ENCODE data around the gene DUSP9.
"Not testable (repeated sequence)": the region's sequence is repeated elsewhere in the genome, so short reads cannot be mapped to it uniquely, and the experiment has no call there.

Gene DUSP9, protein sequence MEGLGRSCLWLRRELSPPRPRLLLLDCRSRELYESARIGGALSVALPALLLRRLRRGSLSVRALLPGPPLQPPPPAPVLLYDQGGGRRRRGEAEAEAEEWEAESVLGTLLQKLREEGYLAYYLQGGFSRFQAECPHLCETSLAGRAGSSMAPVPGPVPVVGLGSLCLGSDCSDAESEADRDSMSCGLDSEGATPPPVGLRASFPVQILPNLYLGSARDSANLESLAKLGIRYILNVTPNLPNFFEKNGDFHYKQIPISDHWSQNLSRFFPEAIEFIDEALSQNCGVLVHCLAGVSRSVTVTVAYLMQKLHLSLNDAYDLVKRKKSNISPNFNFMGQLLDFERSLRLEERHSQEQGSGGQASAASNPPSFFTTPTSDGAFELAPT

GRCh38 chrX:153646620-153647373, at the start of gene DUSP9:
Gene DUSP9 (plus strand): TSS chrX:153647203. CDS start chrX:153647954, 751 bp downstream.
- Histone ChIP-seq H3K36me3 (ENCODE audit: insufficient read depth, low read length) (no peaks in the 10 kb centered on the region), H3K27me3 (ENCODE audit: control insufficient read depth in 1 of 2, insufficient read depth in 2 of 2, low read length in 2 of 2) (peaks cover 27 to 85% of the 10 kb centered on the region in 2 donors), H3K9ac (ENCODE audit: low read length) (no peak within 1 kb of the TSS), H3K4me3 (ENCODE audit: low read depth in 1 of 2, low read length in 2 of 2) (peak within 1 kb of the TSS in 1 of 2 donors; percentile 7), H3K9me3 (ENCODE audit: low read length) (no peaks in the 10 kb centered on the region), H3K4me1 (ENCODE audit: insufficient read depth, low read length) (no peaks in the 10 kb centered on the region), H3K27ac (ENCODE audit: low read depth, low read length) (no peak within 1 kb of the TSS)

GRCh38 chrX:153598541-153599191, 48.3 kb upstream of the DUSP9 start, which contains the start of gene CCNQ:
Gene CCNQ (minus strand): TSS chrX:153599139. CDS start chrX:153599073, 66 bp downstream.
- H3K9ac ChIP-seq (ENCODE audit: low read length): peak within 1 kb of the TSS; percentile 46
- peaks cover 9% of the 10 kb centered on the region for H3K36me3 ChIP-seq (ENCODE audit: insufficient read depth, low read length)
- H3K4me1 ChIP-seq (ENCODE audit: insufficient read depth, low read length): peaks cover 17% of the 10 kb centered on the region
- no peaks in the 10 kb centered on the region for H3K9me3 ChIP-seq (ENCODE audit: low read length)
- H3K27me3 ChIP-seq (ENCODE audit: control insufficient read depth in 1 of 2, insufficient read depth in 2 of 2, low read length in 2 of 2): peaks cover 0 to 13% of the 10 kb centered on the region in 2 donors
- peak within 1 kb of the TSS; percentile 30 for H3K27ac ChIP-seq (ENCODE audit: low read depth, low read length)
- H3K4me3 ChIP-seq (ENCODE audit: low read depth in 1 of 2, low read length in 2 of 2): peak within 1 kb of the TSS; percentile 54 to 60

DNA sequence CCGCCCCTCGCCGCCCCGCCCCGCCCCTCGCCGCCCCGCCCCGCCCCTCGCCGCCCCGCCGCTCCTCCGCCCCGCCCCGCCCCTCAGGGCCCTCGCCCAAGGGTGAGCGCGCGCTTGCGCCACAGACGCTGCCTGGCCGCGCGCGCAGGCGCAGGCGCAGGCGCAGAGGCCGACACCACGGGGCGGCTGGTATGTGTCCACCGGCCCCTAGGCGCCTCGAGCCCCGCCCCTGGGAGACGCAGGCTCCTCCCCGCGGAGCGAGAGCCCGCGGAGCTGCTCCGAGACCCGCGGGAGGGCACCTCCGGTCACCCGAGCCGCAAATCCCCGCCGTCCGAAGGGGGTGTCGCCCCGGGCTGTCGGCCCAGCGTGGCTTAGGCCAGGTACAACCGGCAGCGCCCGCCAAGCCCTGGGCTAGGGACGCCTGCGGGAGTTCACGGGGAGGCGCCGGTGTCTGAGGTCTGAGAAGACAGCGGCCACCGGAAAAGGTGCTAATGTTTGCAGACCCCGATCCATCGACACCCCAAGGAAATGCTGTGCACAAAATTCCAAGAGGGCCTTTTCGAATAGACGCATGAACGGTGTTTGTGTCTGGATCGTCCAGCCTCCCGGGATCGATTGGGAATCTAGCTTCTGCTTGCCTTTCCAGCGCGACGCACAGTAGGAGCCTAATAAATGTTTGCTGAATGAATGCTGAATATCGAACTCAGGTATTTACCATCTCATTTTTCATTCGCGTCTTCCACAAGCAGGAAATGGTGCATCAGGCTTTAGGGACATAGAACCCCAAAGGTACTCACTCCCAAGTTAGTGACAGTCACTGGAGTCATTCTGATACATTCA, 47.6 kb upstream of the DUSP9 start:
- peaks cover 17% of the 10 kb centered on the region for H3K4me1 ChIP-seq (ENCODE audit: insufficient read depth, low read length)
- peak overlapping the region; percentile 29 to 57 for H3K4me3 ChIP-seq (ENCODE audit: low read depth in 1 of 2, low read length in 2 of 2)
- no peak overlapping the region for H3K27ac ChIP-seq (ENCODE audit: low read depth, low read length)
- H3K27me3 ChIP-seq (ENCODE audit: control insufficient read depth in 1 of 2, insufficient read depth in 2 of 2, low read length in 2 of 2): peaks cover 0 to 13% of the 10 kb centered on the region in 2 donors
- H3K9me3 ChIP-seq (ENCODE audit: low read length): no peaks in the 10 kb centered on the region
- H3K9ac ChIP-seq (ENCODE audit: low read length): peak overlapping the region; percentile 46
- peaks cover 2% of the 10 kb centered on the region for H3K36me3 ChIP-seq (ENCODE audit: insufficient read depth, low read length)

- H3K27ac ChIP-seq (ENCODE audit: low read depth, low read length): no peak overlapping the region
- peak overlapping the region; percentile 46 for H3K9ac ChIP-seq (ENCODE audit: low read length)
- H3K4me1 ChIP-seq (ENCODE audit: insufficient read depth, low read length): peaks cover 17% of the 10 kb centered on the region
- H3K4me3 ChIP-seq (ENCODE audit: low read depth in 1 of 2, low read length in 2 of 2): peak overlapping the region; percentile 29 to 57
- no peaks in the 10 kb centered on the region for H3K9me3 ChIP-seq (ENCODE audit: low read length)
- peaks cover 0 to 13% of the 10 kb centered on the region in 2 donors for H3K27me3 ChIP-seq (ENCODE audit: control insufficient read depth in 1 of 2, insufficient read depth in 2 of 2, low read length in 2 of 2)
- H3K36me3 ChIP-seq (ENCODE audit: insufficient read depth, low read length): no peaks in the 10 kb centered on the region
These were observed 47.0 kb upstream of the DUSP9 start for GRCh38 chrX:153600032-153600373.

DNA sequence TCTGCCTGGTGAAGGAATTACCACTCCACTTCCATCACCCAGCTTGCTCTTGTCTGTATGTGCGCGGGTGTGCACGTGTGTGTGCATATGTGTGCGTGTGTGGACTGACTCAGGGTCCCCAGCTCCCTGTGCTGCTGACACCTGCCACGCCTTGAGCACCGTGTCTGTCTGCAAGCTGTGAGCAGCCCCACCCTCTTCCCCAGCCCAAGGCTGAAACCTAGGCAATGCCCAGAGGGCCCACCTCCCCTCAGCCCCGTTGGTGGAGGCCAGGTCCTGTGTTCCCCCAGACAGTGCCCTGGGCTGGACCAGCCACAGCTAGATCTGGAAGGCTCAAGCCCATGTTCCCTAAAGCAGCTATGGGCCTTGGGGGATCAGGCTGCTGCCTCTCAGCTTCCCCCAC, 46.1 kb upstream of the DUSP9 start:
- Histone ChIP-seq H3K9me3 (ENCODE audit: low read length) (no peaks in the 10 kb centered on the region), H3K4me1 (ENCODE audit: insufficient read depth, low read length) (peaks cover 17% of the 10 kb centered on the region), H3K27ac (ENCODE audit: low read depth, low read length) (no peak overlapping the region), H3K36me3 (ENCODE audit: insufficient read depth, low read length) (no peaks in the 10 kb centered on the region), H3K4me3 (ENCODE audit: low read depth in 1 of 2, low read length in 2 of 2) (no peak overlapping the region), H3K27me3 (ENCODE audit: control insufficient read depth in 1 of 2, insufficient read depth in 2 of 2, low read length in 2 of 2) (peaks cover 0 to 8% of the 10 kb centered on the region in 2 donors), H3K9ac (ENCODE audit: low read length) (no peak overlapping the region)

- Histone ChIP-seq H3K27ac (ENCODE audit: low read depth, low read length) (no peak overlapping the region), H3K9me3 (ENCODE audit: low read length) (no peaks in the 10 kb centered on the region), H3K9ac (ENCODE audit: low read length) (no peak overlapping the region), H3K36me3 (ENCODE audit: insufficient read depth, low read length) (no peaks in the 10 kb centered on the region), H3K27me3 (ENCODE audit: control insufficient read depth in 1 of 2, insufficient read depth in 2 of 2, low read length in 2 of 2) (peaks cover 0 to 7% of the 10 kb centered on the region in 2 donors), H3K4me3 (ENCODE audit: low read depth in 1 of 2, low read length in 2 of 2) (no peak overlapping the region), H3K4me1 (ENCODE audit: insufficient read depth, low read length) (peaks cover 17% of the 10 kb centered on the region)
These were observed 45.4 kb upstream of the DUSP9 start for GRCh38 chrX:153601511-153602110.

GRCh38 chrX:153602601-153603000, 44.4 kb upstream of the DUSP9 start:
- Histone ChIP-seq H3K27me3 (ENCODE audit: control insufficient read depth in 1 of 2, insufficient read depth in 2 of 2, low read length in 2 of 2) (peaks cover 0 to 7% of the 10 kb centered on the region in 2 donors), H3K4me3 (ENCODE audit: low read depth in 1 of 2, low read length in 2 of 2) (no peak overlapping the region), H3K36me3 (ENCODE audit: insufficient read depth, low read length) (no peaks in the 10 kb centered on the region), H3K4me1 (ENCODE audit: insufficient read depth, low read length) (peaks cover 17% of the 10 kb centered on the region), H3K9me3 (ENCODE audit: low read length) (no peaks in the 10 kb centered on the region), H3K27ac (ENCODE audit: low read depth, low read length) (no peak overlapping the region), H3K9ac (ENCODE audit: low read length) (no peak overlapping the region)

GRCh38 chrX:153603131-153603656, 43.8 kb upstream of the DUSP9 start:
- Histone ChIP-seq H3K36me3 (ENCODE audit: insufficient read depth, low read length) (no peaks in the 10 kb centered on the region), H3K4me1 (ENCODE audit: insufficient read depth, low read length) (peaks cover 11% of the 10 kb centered on the region), H3K27ac (ENCODE audit: low read depth, low read length) (no peak overlapping the region), H3K4me3 (ENCODE audit: low read depth in 1 of 2, low read length in 2 of 2) (no peak overlapping the region), H3K9ac (ENCODE audit: low read length) (no peak overlapping the region), H3K9me3 (ENCODE audit: low read length) (no peaks in the 10 kb centered on the region), H3K27me3 (ENCODE audit: control insufficient read depth in 1 of 2, insufficient read depth in 2 of 2, low read length in 2 of 2) (peaks cover 0 to 7% of the 10 kb centered on the region in 2 donors)

DNA sequence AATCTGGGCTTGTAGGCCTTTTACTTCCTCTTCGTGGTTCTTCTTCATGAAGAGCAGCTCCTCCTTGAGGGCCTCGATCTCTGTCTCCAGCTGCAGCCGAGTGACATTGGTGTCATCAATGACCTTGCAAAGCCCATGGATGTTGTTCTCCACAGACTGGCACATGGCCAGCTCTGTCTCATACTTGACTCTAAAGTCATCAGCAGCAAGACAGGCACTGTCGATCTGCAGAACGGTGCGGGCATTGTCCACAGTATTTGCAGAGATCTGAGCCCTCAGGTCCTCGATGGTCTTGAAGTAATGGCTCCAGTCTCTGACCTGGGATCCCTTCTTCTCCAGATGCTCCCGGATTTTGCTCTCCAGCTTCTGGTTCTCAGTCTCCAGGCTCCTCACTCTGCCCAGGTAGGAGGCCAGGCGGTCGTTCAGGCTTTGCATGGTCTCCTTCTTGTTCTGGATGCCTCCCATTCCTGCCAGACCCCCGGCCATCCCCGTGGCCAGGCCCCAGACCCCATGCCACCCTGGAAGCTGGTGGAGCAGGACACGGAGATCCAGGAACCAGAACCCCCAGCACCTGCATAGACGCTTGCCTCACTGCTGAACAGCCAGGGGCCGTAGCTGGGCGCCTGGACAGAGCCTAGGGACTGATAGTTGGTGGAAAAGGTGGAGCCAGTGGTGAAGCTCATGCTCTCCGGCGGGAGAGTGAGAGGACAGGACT, 42.2 kb upstream of the DUSP9 start:
- H3K4me3 ChIP-seq (ENCODE audit: low read depth in 1 of 2, low read length in 2 of 2); H3K4me1 ChIP-seq (ENCODE audit: insufficient read depth, low read length); H3K36me3 ChIP-seq (ENCODE audit: insufficient read depth, low read length); H3K27me3 ChIP-seq (ENCODE audit: control insufficient read depth in 1 of 2, insufficient read depth in 2 of 2, low read length in 2 of 2); H3K9me3 ChIP-seq (ENCODE audit: low read length); H3K27ac ChIP-seq (ENCODE audit: low read depth, low read length); H3K9ac ChIP-seq (ENCODE audit: low read length): not testable (repeated sequence)

GRCh38 chrX:153606503-153606902, 40.5 kb upstream of the DUSP9 start:
- Histone ChIP-seq H3K27me3 (ENCODE audit: control insufficient read depth in 1 of 2, insufficient read depth in 2 of 2, low read length in 2 of 2) (peaks cover 0 to 4% of the 10 kb centered on the region in 2 donors), H3K9ac (ENCODE audit: low read length) (no peak overlapping the region), H3K4me3 (ENCODE audit: low read depth in 1 of 2, low read length in 2 of 2) (no peak overlapping the region), H3K27ac (ENCODE audit: low read depth, low read length) (no peak overlapping the region), H3K36me3 (ENCODE audit: insufficient read depth, low read length) (no peaks in the 10 kb centered on the region), H3K9me3 (ENCODE audit: low read length) (no peaks in the 10 kb centered on the region), H3K4me1 (ENCODE audit: insufficient read depth, low read length) (no peaks in the 10 kb centered on the region)
